Body of pancreas (tissue), 4 donors: ENCODE measurements around the gene UTRN.

Source experiments
- POLR2A ChIP-seq, 3 donors: fragments of 450-650 bp; IDR thresholded peaks; one replicate each; pipeline ENCODE4 v1.6.1; 2016; ENCODE audit warnings: antibody characterized with exemption in 3 of 3, mild to moderate bottlenecking in 2 of 3
- TF ChIP-seq, protein P1 (sequence below), 7 experiments: fragments of 450-650 bp in 4 of 7; fragments of 200-600 bp in 3 of 7; sonication (generic) in 3 of 7; IDR thresholded peaks; one replicate each; pipeline ENCODE4 v1.5.1; 2016 to 2019; ENCODE audit warnings: antibody characterized with exemption in 7 of 7

DNA sequence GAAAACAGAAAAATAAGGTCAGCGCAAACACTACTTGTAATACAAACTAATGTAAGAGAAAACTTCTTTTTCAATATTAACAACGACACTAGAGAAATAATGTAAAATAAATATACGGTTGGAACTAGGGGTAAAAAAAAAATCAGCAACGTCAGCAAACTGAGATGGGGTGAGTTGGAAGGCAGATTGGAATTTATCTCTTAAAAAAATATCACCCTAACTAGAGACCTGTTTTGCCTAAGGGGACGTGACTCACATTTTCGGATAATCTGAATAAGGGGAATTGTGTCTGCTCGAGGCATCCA lies 705 bp upstream of the UTRN start:
- TF ChIP-seq, protein P1, sequence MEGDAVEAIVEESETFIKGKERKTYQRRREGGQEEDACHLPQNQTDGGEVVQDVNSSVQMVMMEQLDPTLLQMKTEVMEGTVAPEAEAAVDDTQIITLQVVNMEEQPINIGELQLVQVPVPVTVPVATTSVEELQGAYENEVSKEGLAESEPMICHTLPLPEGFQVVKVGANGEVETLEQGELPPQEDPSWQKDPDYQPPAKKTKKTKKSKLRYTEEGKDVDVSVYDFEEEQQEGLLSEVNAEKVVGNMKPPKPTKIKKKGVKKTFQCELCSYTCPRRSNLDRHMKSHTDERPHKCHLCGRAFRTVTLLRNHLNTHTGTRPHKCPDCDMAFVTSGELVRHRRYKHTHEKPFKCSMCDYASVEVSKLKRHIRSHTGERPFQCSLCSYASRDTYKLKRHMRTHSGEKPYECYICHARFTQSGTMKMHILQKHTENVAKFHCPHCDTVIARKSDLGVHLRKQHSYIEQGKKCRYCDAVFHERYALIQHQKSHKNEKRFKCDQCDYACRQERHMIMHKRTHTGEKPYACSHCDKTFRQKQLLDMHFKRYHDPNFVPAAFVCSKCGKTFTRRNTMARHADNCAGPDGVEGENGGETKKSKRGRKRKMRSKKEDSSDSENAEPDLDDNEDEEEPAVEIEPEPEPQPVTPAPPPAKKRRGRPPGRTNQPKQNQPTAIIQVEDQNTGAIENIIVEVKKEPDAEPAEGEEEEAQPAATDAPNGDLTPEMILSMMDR (IDR thresholded peaks at IDR 0.05): no peak
- TF ChIP-seq POLR2A (IDR thresholded peaks at IDR 0.05): no peak
